Measurements from ENCODE around the gene BLNK.
"Not testable (repeated sequence)": the region's sequence is repeated elsewhere in the genome, so short reads cannot be mapped to it uniquely, and the experiment has no call there.

Gene BLNK

GRCh38 chr10:96225119-96225518, 46.2 kb downstream of the BLNK start:
- no peak for DNase-seq (ENCODE audit: low read depth)

- DNase-seq (ENCODE audit: low read depth), result no peak
Observed at GRCh38 chr10:96222908-96223307, 48.5 kb downstream of the BLNK start.

GRCh38 chr10:96222441-96222840, 48.9 kb downstream of the BLNK start:
- no peak for DNase-seq (ENCODE audit: low read depth)

GRCh38 chr10:96218826-96219225, 52.5 kb downstream of the BLNK start:
- no peak for DNase-seq (ENCODE audit: low read depth)

GRCh38 chr10:96217711-96218110, 53.7 kb downstream of the BLNK start:
- DNase-seq (ENCODE audit: low read depth), result no peak

GRCh38 chr10:96216775-96217174, 54.6 kb downstream of the BLNK start:
- no peak for DNase-seq (ENCODE audit: low read depth)

GRCh38 chr10:96212911-96213310, 58.5 kb downstream of the BLNK start:
- DNase-seq (ENCODE audit: low read depth), result no peak

- DNase-seq (ENCODE audit: low read depth), result no peak
Observed at GRCh38 chr10:96211764-96212163, 59.6 kb downstream of the BLNK start.

- no peak for DNase-seq (ENCODE audit: low read depth)
Observed at GRCh38 chr10:96208946-96209345, 62.4 kb downstream of the BLNK start.

GRCh38 chr10:96208271-96208670, 63.1 kb downstream of the BLNK start:
- no peak for DNase-seq (ENCODE audit: low read depth)

GRCh38 chr10:96205580-96205979, 65.8 kb downstream of the BLNK start:
- DNase-seq (ENCODE audit: low read depth), result no peak

- DNase-seq (ENCODE audit: low read depth), result no peak
Observed at GRCh38 chr10:96201525-96201924, 69.8 kb downstream of the BLNK start.

GRCh38 chr10:96189505-96189904, 81.9 kb downstream of the BLNK start:
- not testable (repeated sequence) for DNase-seq (ENCODE audit: low read depth)

- DNase-seq (ENCODE audit: low read depth), result no peak
Observed at GRCh38 chr10:96188916-96189315, 82.5 kb downstream of the BLNK start.

- DNase-seq (ENCODE audit: low read depth), result no peak
Observed at GRCh38 chr10:96188421-96188820, 82.9 kb downstream of the BLNK start.

GRCh38 chr10:96176985-96177384, 94.4 kb downstream of the BLNK start:
- no peak for DNase-seq (ENCODE audit: low read depth)

GRCh38 chr10:96172666-96173065, 98.7 kb downstream of the BLNK start:
- DNase-seq (ENCODE audit: low read depth), result no peak

- no peak for DNase-seq (ENCODE audit: low read depth)
Observed at GRCh38 chr10:96170230-96170629, 101.1 kb downstream of the BLNK start.

GRCh38 chr10:96168546-96168945, 102.8 kb downstream of the BLNK start:
- no peak for DNase-seq (ENCODE audit: low read depth)

GRCh38 chr10:96165726-96166125, 105.6 kb downstream of the BLNK start:
- DNase-seq (ENCODE audit: low read depth), result no peak

- no peak for DNase-seq (ENCODE audit: low read depth)
Observed at GRCh38 chr10:96153070-96153469, 118.3 kb downstream of the BLNK start.

GRCh38 chr10:96152437-96152836, 118.9 kb downstream of the BLNK start:
- no peak for DNase-seq (ENCODE audit: low read depth)
